GM10248 (cell line): ENCODE measurements around the gene C4orf33.

Experiments used
- CTCF ChIA-PET: fragments of 300-600 bp; sonication (Branson Sonifier 250); formaldehyde crosslinking; extraction: SDS; loops from one replicate; lab custom pipeline; 2021; ENCODE audit warnings: antibody characterized with exemption; lab: Yijun Ruan, JAX
- POLR2A ChIA-PET: fragments of 350-650 bp; sonication (Branson Sonifier 250); formaldehyde crosslinking; extraction: SDS; loops from one replicate; lab custom pipeline; 2020; ENCODE audit warnings: antibody characterized with exemption; lab: Yijun Ruan, JAX
- DNase-seq: peaks from one replicate; pipeline ENCODE4 v3.0.0; 2012; ENCODE audit errors: extremely low spot score
- CTCF ChIP-seq: IDR thresholded peaks from 2 replicates; pipeline ENCODE4 v1.5.1; 2012; ENCODE audit warnings: mild to moderate bottlenecking, low read depth; ENCODE audit errors: extremely low read depth, missing control alignments, control extremely low read depth

The C4orf33 gene

GRCh38 chr4:129138810-129139496 is 43.0 kb downstream of the C4orf33 start:
- no peak for TF ChIP-seq CTCF
- CTCF ChIA-PET: no interaction called here
- no peak for DNase-seq
- POLR2A ChIA-PET: no interaction called here

- no peak for DNase-seq
- CTCF ChIA-PET: interaction anchor here (1.1 to 1.3 kb wide), 3 partner anchors 8 to 24 kb away, joined by 3 read pairs; no protein-coding TSS in a partner anchor
- no peak for TF ChIP-seq CTCF
- POLR2A ChIA-PET: no interaction called here
Observed at GRCh38 chr4:129140521-129140920, 44.6 kb downstream of the C4orf33 start.

GRCh38 chr4:129143359-129143758 is 47.4 kb downstream of the C4orf33 start:
- DNase-seq: no peak
- TF ChIP-seq CTCF: no peak
- ChIA-PET CTCF (no interaction called here), POLR2A (no interaction called here)

- CTCF ChIA-PET: interaction anchor here (0.9 kb wide), 1 partner anchor 58 kb away, joined by 3 read pairs; no protein-coding TSS in a partner anchor
- DNase-seq: no peak
- TF ChIP-seq CTCF: no peak
- POLR2A ChIA-PET: no interaction called here
Observed at GRCh38 chr4:129144755-129145206, 48.8 kb downstream of the C4orf33 start.

GRCh38 chr4:129145222-129145730 is 49.3 kb downstream of the C4orf33 start:
- CTCF ChIA-PET: no interaction called here
- POLR2A ChIA-PET: no interaction called here
- no peak for TF ChIP-seq CTCF
- no peak for DNase-seq

GRCh38 chr4:129146639-129147038 is 50.7 kb downstream of the C4orf33 start:
- ChIA-PET CTCF (interaction anchor here (0.7 to 1.0 kb wide), 2 partner anchors 10 to 12 kb away, joined by 3 read pairs; no protein-coding TSS in a partner anchor), POLR2A (no interaction called here)
- no peak for TF ChIP-seq CTCF
- no peak for DNase-seq
